HG02571 (cell line): ENCODE data around the gene ZXDC.

Experiments
- ATAC-seq: cut with Tn5 transposase; IDR thresholded peaks from one replicate; pipeline ENCODE4 v1.9.1; 2021; ENCODE audit warnings: mild to moderate bottlenecking, moderate library complexity; ENCODE audit not compliant: unreplicated experiment

ZXDC gene

DNA sequence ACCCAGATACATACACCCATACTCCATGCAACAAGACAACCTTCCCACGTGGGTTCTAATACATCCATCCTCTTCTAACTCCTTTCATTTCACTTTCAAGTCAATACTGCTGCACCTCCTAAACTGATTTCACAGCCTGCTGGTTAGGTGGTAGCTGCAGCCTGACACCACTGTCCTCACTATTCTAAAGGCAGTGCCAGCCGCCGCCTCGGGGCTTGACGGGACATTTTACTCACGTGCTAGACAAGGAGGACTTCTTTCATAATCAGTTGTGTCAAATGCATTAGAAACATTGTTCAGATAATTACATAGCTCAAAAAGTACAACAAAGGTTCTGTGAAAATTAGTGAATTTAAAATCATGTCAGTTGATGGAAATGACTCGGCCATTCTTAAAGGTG, 35.6 kb upstream of the ZXDC start:
- ATAC-seq: no peak

DNA sequence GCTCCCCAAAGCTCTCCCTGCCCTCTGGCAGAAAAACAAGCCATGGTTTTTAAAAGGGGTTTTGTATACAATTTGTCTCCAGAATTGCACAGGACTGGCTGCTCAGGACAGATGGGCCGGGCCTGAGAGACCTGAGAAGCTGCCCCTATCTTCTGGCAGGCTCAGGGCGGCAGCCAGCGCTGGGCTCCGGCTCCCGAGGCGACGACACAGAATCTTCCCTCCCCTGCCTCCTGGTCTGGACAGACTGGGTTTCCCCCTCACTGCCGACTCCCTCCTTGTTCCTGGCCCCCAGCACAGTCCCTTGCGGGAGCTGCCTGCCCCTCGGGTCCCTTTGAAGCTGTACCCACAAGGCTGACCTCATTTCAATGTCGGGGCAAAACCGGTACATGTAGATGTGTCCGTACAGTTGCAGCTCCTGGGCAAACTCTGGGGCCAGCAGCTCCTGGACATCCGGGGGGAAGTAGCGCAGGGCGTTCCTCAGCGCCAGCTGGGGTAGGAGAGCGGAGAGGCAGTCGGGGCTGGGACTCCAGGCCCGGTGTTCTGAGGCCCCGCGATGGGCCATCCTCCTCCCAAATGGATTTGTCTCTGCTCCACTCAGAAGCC, 34.7 kb upstream of the ZXDC start:
- no peak for ATAC-seq

DNA sequence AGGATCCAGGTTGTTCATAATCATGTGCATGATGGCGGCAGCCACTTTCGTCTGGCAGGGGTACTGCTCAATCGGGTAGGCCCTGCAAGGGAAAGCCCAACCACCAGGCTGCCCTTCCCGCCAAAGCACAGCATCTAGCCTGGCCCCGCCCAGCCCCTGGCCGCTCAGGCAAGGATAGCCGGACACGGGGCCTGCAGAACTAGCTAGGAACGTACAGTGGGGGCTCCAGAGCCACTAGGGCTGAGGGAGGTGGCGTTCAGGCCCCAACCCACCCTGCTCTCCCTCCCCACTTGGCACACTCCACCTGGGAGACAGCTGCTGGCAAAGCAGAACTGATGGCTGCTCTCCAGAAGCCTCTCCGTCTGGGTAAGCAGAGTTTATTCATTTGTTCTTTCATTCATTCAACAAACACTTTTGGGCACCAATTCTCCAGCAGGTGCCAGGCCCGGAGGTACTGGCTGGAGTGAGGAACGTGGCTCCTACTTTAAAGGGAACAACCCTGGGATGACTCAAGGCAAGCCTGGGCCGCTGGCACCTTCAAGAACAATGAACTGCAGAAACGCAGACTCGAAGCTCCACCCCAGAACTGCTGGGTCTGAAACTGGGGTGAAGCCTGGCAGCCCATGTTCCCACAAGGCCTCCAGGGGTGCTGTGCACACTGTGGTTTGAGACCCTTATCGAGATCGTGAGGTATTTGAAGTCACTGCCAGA, 34.1 kb upstream of the ZXDC start:
- no peak for ATAC-seq

DNA sequence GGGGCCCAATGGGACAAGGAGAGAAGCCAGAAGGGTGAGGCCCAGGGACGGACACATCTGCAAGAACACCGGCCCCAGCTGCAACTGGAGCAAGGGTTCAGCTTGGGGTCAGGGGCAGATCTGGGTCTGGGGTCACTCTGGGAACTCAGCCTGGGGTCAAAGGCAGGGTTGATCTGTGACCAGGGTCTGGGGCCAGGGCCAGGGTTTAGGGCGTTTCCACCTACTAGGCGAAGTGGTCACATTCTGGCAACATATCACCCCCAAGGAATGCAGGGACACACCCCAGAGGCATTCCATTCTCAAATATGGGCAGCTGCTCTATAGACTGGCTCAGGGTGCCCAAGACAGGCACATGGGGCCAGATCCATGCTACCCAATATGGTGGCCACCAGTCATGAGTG, 32.9 kb upstream of the ZXDC start:
- no peak for ATAC-seq

DNA sequence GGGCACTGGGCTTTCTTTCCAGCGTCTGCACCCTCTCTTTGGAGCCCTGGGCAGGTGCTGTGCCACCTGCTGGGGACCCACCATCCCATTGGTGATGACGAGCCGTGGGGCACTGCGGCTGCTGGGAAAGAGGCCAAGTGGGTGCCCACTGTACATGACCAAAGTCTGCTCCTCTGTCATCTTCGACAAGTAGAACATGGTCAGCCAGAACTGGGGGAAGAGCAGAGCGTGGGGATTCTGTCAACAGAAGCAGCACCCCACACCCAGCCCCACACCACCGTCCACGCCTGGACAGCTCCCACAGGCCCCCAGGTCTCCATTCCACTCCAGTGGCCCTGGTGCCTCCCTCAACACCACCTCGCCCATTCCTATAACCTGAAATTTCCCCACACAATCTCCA, 32.2 kb upstream of the ZXDC start:
- ATAC-seq: no peak

DNA sequence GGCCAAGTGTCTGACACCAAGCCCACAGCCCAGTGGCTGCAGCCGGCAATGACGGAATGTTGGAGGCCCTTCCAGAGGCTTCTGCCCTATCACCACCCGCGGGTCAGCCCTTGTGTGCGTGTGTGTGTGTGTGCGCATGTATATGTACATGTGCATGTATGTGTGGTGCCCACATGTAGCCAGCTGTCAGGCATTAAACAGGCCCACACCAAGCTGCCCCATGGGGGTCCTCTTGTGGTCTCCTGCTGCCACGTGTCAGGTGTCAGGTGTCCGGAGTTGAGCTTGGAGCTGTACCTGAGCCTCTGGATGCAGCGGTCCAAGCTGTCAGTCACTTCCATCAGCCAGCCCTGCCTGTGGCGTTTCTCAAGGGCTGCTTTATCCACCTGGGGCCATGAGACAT, 28.0 kb upstream of the ZXDC start:
- ATAC-seq: no peak

DNA sequence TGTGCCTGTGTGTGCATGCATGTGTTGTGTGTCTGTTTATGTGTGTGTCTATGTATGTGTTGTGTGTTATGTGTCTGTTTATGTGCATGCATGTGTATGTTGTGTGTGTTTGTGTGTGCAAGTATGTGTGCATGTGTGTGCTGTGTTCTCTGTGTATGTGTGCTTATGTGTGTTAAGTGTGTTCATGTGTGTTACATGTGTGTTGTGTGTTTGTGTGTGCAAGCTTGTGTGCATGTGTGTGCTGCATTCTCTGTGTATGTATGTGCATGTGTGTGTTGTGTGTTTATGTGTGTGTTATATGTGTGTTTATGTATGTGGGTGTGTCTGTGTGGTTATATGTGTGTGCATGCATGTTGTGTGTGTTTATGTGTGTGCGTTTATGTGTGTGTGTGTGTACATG, 27.0 kb upstream of the ZXDC start:
- ATAC-seq: no peak

DNA sequence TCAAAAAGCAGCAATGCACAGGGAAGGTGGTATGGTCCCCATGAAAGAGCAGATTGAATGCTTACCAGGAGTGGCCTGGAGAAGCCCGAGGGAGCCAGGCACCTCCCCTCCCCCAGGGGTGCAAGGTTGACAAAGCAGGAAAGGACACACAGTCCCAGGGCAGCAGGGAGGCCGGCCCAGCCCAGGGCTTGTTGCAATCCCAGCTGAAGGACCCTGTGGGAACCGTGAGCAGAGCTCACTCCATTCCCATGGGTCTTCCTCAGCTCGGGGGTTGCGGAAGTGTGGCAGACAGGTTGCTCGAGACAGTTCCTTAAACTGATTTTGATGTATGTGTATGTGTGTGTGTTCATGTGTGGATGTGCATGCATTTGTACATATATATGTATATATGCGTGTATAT, 26.0 kb upstream of the ZXDC start:
- no peak for ATAC-seq

DNA sequence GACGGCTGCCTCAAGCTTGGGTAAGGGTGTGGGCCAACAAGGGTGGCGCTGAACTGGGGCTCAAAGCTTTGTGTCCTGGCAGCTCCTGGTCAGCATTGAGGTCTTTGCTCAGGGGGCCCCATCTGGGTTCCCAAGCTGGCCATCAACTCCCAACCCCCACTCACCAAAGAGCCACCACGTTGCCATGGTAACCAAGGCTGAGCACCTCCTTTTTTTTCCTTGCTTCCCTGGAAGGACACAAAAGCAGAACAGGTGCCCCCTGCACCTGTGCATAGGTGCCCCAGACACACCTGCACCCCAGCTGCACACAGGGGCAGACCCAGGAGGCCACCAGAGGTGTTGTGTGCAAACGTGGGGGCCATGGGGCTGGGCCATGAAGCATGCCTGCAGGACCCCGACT, 25.4 kb upstream of the ZXDC start:
- no peak for ATAC-seq

DNA sequence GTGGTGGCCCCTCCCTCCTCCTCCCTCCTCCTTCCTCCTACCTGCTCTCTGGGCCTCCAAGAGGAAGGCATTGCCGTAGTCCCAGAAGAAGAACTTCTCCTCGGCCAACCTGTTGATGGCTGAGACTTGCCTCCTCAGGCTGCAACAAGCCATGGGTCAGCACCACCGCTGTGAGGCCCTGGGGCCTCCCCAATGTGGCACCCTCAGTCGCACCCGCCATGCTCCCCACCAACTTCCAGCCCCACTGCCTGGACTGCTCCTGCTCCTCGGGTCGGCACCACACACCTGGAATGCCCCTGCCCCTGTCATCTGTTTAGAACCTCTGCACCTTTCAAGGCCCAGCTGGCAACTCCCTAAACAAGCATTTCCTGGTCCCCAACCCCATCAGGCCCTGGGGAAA, 24.3 kb upstream of the ZXDC start:
- ATAC-seq: no peak

DNA sequence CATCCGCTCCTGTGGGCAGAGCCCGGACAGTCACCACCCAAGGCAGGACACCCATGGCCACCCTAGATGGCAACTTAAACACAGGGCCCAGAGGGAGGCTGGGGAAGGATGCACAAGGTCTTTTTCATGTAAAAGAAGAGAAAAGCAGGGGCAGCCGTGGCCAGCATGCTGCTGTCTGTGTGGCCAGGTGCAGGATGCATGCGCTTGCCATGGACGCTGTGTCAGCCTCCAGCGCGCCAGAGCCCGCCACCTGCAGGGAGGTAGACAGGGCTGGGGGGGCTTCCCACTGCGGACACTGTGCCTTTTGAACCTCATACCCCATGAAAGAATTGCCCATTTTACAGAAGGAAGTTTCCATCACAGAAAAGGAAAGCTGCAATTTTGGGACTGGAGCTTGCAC, 23.7 kb upstream of the ZXDC start:
- ATAC-seq: no peak

DNA sequence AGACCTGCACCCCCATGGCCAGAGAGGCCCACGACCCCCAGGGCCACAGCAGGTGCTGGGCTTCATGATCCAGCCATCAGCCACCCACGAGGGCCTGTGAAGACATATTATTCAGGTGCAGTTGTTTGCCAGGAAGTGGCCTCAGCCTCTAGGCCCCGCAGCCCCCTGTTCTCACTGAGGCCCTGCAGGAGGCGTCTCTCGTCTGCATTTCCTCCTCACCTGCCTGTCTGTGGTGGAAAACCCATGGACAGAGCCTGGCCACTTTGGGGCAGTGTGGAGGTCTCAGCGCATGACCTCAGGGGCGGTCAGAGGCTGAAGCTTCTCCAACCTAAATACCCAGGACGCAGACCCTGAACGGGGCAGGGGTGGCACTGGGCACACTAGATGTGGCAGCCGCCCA, 23.2 kb upstream of the ZXDC start:
- ATAC-seq: no peak

DNA sequence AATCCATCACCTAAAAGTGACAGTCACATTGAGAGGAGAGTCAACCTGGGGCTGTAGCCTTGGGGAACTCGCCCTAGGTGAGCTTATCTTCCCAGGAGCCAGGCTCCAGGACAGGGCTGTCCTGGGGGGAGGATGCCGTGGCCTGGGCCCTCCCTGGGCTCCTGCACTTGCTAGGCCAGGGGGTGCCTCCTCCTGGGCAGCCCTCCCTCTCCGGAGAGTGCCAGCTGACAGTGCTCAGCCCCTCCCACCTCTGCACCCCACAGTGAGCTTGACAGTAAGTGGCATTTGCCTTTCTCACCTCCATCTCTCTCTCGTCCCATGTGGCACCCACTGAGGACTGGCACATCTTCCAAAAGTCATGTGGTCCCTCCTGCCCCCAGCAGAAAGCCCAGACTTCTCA, 22.8 kb upstream of the ZXDC start:
- ATAC-seq: no peak

DNA sequence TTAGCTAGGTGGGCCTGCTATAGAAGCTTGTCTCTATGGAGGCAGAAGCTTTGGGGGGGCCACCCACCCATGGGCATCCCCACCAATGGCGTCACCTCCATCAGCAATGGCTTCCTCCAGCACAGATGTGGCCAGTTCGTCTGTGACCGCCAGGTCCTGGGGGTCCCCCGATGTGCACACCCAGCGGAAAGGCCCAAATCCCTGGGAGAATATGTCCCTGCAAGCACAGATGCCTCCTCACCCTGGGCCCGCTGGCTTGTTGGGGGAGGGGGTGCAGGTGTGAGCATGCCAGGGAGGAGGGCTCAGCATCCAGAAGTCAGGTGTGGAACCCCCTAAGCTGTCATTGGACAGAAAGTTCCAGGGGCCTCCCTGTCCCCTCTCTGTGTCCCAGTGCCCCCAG, 22.3 kb upstream of the ZXDC start:
- no peak for ATAC-seq

DNA sequence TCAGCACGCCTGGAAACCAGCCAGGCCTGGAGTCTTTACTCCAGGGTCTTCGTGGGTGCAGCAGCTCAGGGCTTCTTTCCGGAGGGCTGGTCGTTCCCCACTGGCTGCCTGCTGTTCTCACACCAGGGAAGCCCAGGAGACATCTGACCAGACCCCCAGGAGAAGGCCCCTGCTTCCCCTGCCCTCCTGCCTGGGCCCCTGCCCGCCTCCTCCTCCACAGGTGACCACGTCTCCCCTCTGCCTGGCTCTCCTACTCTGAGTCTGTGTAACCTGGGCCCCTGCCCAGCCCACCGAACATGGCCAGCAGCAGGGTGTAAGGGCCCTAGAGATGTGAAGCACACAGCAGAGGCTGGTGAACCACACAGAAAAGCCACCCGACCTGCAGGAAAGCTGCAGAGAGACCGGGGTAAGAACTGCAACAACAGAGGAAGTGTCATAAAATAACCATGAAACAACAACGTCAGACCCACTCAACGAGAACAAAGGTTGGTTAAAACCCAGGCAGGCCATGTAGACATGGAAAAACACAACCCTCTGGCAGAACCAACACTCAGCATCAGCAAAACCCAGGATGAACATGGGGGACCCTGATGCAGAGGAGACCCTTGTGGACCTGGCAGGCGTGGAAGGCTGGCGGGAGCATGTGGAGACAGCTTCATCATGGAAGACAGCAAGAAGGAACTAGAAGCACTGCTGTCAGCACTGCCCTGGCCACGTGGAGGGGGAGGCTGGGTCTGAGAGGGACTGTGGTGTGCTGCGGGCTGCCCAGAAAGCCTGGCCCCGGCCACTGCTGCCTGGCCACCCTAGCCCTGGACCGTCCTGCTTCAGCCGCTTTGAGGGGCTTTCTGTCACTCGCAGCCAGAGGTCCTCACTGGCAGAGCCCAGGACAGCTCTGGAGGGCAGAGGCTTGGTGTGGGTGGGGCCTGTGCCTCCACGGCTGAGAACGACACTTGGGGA, 21.5 kb upstream of the ZXDC start:
- ATAC-seq: no peak

DNA sequence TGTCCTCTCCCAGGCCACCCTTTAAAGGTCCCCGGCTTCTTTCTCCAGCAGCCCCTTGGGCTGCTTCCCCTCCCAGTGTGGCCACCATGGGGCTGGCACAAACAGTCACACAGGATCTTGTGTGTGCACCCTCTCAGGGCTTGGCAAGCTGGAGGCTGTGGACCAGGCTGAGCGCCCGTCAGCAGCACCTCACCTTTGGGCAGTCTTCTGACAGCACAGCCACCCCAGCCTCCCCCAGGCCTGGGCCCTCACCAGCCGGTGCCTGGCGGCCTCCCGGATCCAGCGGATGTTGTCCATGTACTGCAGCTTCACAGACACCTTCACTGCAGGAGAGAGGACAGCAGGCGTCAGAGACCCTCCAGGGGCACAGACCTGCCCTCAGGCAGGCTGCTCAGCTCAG, 20.1 kb upstream of the ZXDC start:
- no peak for ATAC-seq

DNA sequence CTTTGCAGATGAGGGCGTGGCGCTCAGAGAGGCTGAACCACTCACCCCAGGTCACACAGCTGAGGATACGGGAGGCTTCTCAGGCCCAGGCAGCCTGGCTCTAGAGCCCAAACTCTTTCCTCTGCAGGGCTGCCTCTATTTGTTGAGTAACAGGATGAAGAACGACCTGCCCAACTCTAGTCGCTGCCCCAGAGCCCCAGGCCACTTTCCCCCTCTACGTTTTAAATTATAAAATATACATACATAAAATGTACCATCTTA, 19.2 kb upstream of the ZXDC start:
- ATAC-seq: no peak

DNA sequence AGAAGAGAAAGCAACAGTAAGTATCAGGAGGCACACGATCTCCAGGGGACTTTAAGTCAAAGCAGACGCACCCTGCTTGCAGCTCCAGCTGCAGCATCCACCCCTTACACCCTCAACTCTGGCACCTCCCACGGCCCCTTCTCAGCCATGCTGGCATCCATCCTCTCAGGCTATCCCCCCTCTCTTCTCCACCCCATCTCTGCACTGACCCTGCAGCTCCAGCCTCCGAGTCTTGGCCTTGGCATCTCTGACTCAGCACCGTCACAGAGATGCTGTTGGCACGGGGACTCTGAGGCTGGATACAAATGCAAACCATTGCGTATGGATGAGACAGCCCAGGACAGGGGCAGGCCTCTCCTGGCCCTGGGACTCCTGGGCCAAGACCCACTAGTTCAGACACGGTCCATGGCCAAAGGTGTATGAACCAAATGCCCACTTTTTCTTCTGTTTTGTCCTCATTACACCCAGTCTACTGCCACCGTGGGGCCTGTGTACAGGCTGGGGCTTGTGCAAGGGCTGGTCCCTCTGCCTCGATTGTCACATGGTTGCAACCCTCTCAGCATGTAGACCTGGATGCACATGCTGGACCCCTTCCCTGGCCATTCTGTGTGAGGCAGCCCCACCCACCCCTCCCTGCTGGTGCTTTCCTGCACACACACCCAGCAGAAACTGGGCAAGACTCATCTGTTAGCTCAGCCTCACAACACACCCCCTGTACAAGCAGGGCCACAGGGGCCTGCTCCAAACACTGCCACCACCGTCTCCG, 18.7 kb upstream of the ZXDC start:
- ATAC-seq: no peak

DNA sequence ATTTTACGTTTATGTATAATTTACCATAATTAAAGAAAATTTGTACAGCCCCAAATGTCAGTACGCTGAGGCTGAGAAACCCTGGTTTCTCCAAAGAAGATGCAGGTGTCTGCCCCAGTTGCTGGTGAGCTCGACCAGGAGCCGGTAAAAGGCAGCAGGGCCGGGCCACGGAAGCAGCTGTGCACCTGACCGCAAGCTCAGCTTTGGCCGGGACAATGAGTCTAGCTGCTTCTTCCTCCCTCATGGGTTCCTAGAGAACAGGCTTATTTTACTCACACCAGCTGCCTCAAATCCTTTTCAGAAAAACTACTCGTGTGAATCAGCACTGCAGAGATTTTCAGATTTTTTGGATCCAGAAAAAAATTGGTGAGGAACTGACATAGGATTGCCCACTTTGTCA, 18.0 kb upstream of the ZXDC start:
- no peak for ATAC-seq

DNA sequence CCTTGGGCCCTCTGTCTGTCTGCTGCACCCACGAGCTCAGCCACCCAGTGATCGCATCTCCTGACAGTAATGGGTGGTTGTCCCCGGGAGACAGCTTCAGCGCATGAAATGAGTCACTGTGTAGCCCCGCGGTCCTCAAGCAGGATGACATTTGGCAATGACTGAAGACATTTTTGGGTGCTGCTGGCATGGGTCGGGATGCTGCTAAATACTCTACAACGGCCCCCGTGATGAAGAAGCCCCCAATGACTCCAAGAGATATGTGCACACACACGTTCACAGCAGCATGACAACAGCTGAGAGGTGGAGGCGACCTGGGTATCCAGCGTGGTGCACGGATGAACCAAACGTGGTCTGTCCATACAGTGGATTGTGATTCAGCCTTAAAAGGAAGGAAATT, 17.4 kb upstream of the ZXDC start:
- no peak for ATAC-seq

DNA sequence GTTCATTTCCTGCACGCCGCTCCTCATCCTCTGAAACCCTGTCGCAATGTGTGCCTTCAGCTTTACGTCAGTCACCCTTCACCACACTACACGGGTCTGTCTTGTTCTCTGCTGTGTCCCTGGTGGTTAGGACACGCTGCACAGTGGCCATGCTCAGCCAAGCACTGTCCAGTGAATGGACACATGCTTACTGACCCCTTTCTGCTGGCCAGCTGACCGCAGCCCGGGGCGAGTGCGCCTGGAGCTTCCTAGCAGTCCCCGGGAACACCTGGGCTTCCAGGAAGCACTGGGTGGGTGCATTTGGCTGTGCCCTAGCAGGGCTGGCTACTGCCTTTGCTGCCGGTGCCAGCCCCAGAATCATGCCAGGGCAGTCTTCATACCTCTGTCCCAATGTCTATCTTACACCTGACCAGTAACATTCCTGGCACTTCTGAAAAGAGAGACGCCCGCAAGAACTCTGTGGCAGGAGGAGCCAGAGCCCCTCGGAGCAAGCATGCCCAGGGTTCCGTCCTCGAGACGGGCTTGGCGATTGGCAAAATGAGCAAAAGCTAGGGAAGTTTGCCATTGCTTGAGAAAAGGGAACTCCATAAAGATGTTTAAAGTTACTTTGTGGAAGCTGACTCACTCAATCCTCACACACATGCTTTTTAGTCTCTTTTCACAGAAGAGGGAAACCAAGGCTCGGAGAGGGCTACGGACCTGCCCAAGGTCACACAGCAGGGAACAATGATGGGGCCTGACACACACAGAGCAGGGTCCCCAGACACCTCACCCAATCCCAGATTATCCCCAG, 15.7 kb upstream of the ZXDC start:
- ATAC-seq: no peak
